ENCODE data around the gene SEC61G. TPM values are rescaled to one million over a fixed set of nuclear protein-coding genes. Genes with fewer than 3 reads are reported as not detected.

SEC61G gene
- total and polyA plus RNA-seq, 12 donors, result 87.9 to 331 (median 160) TPM

DNA sequence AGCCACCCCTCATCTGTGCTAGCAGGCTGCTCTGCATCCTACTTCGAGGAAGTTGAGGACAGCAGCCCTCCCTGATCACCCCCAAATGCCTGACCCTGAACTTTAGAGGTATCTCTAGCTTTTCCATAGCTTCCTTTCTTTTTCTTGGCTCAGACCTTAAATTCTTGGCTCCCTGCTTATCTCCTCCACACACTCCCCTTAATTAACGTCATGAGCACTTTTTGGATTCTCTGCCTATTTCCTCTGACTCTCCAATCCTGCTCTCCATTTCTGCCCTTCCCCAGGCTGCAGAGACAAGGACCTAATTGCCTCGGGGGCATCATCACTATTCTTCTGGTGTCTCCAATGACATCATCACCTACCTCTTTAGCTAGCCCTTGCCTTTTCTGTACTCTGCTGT lies 40.8 kb upstream of the SEC61G start:
- WGBS, 4 donors, result 20 to 21% (median 21%) methylated on average over 3 of the region's 3 CpGs
- Histone ChIP-seq H3K27me3 (no peaks in the 10 kb centered on the region), H3K4me3 (no peak overlapping the region), H3K9me3 (replicated peaks in 1 of 3) (no peaks in the 10 kb centered on the region), H3K4me1 (replicated peaks in 1 of 2) (no peaks in the 10 kb centered on the region), H3K27ac (no peak overlapping the region), H3K36me3 (replicated peaks in 1 of 2) (no peaks in the 10 kb centered on the region)
- no peak for DNase-seq
- intact Hi-C loops (cut with DNase I), result no loop called here
- no peak for TF ChIP-seq POLR2A (IDR thresholded peaks at IDR 0.05)
- TF ChIP-seq, protein P1, sequence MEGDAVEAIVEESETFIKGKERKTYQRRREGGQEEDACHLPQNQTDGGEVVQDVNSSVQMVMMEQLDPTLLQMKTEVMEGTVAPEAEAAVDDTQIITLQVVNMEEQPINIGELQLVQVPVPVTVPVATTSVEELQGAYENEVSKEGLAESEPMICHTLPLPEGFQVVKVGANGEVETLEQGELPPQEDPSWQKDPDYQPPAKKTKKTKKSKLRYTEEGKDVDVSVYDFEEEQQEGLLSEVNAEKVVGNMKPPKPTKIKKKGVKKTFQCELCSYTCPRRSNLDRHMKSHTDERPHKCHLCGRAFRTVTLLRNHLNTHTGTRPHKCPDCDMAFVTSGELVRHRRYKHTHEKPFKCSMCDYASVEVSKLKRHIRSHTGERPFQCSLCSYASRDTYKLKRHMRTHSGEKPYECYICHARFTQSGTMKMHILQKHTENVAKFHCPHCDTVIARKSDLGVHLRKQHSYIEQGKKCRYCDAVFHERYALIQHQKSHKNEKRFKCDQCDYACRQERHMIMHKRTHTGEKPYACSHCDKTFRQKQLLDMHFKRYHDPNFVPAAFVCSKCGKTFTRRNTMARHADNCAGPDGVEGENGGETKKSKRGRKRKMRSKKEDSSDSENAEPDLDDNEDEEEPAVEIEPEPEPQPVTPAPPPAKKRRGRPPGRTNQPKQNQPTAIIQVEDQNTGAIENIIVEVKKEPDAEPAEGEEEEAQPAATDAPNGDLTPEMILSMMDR (IDR thresholded peaks at IDR 0.05), result no peak

DNA sequence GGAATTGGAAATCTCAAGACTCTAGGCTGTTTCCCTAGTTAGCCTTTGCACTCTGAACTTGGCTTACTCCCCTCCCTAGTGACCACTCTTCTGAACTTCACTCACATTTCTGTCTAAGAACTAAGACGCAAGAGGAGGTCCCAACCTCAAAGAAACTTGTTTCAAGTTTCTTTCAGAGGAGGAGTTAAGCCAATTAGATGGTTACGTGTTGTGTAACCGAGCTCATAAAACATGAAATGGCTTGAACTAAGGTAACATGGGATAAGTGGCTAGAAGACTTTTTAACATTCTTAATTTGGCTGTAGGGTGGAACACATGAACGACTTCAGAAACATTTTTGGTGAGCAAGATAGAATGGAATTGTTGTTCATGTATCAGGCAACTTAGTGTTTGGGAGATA lies 39.5 kb upstream of the SEC61G start:
- WGBS, 4 donors, result 80 to 85% (median 84%) methylated on average over 4 of the region's 4 CpGs
- H3K27me3 ChIP-seq, result no peaks in the 10 kb centered on the region

DNA sequence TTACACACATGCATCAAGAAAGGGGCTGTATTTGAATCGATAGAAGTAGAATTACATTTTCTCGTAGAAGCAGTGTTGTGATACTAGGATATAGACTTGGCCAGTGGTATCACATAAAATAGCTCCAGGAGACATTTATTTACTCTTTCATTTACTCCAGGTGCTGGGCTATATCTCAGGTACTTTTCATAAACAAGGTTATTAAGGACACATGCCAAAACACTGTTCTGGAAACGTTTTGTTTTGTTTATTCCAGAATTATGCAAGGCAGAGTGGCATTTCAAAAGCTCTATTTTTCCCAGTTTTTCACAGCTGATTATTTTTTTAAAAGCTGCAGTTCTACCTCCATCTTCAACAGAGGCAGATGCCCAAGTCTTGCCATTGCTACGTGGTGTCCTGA lies 37.8 kb upstream of the SEC61G start:
- no peak for DNase-seq
- Histone ChIP-seq H3K27me3 (no peaks in the 10 kb centered on the region), H3K4me1 (replicated peaks in 1 of 2) (no peaks in the 10 kb centered on the region), H3K27ac (no peak overlapping the region), H3K4me3 (no peak overlapping the region), H3K36me3 (replicated peaks in 1 of 2) (no peaks in the 10 kb centered on the region), H3K9me3 (replicated peaks in 1 of 3) (no peaks in the 10 kb centered on the region)
- TF ChIP-seq, protein P1 (IDR thresholded peaks at IDR 0.05), result no peak
- no peak for TF ChIP-seq POLR2A (IDR thresholded peaks at IDR 0.05)
- 75 to 84% (median 78%) methylated on average over 4 of the region's 4 CpGs for WGBS, 4 donors
- intact Hi-C loops (cut with DNase I), result no loop called here

More for the DNA sequence above, 39.5 kb upstream of the SEC61G start:
- TF ChIP-seq, protein P1 (IDR thresholded peaks at IDR 0.05), result no peak
- TF ChIP-seq POLR2A (IDR thresholded peaks at IDR 0.05), result no peak
- DNase-seq, result no peak
- no peak overlapping the region for H3K4me3 ChIP-seq
- H3K27ac ChIP-seq, result no peak overlapping the region
- H3K36me3 ChIP-seq (replicated peaks in 1 of 2), result no peaks in the 10 kb centered on the region
- intact Hi-C loops (cut with DNase I), result no loop called here
- H3K9me3 ChIP-seq (replicated peaks in 1 of 3), result no peaks in the 10 kb centered on the region
- H3K4me1 ChIP-seq (replicated peaks in 1 of 2), result no peaks in the 10 kb centered on the region

DNA sequence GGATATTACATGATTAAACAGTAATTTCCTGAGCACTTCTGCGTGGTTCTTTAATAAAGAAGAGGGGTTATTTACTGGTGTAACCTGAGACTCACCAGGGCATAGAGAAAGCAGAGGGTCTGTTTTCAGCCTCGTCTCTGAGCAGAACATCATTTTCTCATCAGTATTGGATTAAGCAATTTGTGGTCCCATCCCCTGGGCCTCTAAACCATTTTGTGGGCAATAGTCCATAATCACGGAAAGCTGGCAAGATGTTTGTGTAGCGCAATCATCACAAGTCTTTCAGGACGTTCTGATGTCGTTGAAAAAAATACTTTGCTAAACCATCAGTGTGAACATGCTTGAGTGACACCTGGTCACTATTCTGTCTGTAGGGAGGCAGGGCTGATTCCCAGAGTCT lies 37.1 kb upstream of the SEC61G start:
- H3K4me3 ChIP-seq, result no peak overlapping the region
- TF ChIP-seq POLR2A (IDR thresholded peaks at IDR 0.05), result no peak
- TF ChIP-seq, protein P1 (IDR thresholded peaks at IDR 0.05), result no peak
- no peaks in the 10 kb centered on the region for H3K36me3 ChIP-seq (replicated peaks in 1 of 2)
- no peak for DNase-seq
- intact Hi-C loops (cut with DNase I), result no loop called here
- WGBS, 4 donors, result 70 to 81% (median 78%) methylated on average over 6 of the region's 6 CpGs
- no peaks in the 10 kb centered on the region for H3K9me3 ChIP-seq (replicated peaks in 1 of 3)
- no peak overlapping the region for H3K27ac ChIP-seq
- H3K27me3 ChIP-seq, result no peaks in the 10 kb centered on the region
- H3K4me1 ChIP-seq (replicated peaks in 1 of 2), result no peaks in the 10 kb centered on the region

Measured in adrenal gland (tissue), 12 donors.